Upper lobe of right lung (tissue), 1 donor: ENCODE results near the gene ARHGAP5. TPM values are rescaled to one million over a fixed set of nuclear protein-coding genes. Genes with fewer than 3 reads are reported as not detected.

Source experiments
- ATAC-seq: fragments of 200-7000 bp; cut with Tn5 transposase; one replicate; pipeline ENCODE4 v1.9.1; 2020; ENCODE audit warnings: mild to moderate bottlenecking, moderate library complexity
- DNase-seq: peaks from one replicate; pipeline ENCODE4 v3.0.0-alpha.2; 2020
- H3K27ac ChIP-seq: fragments of 200-600 bp; one replicate; pipeline ENCODE4 v1.8.0; 2022
- H3K27me3 ChIP-seq: fragments of 200-600 bp; one replicate; pipeline ENCODE4 v1.8.0; 2022; ENCODE audit warnings: mild to moderate bottlenecking
- H3K36me3 ChIP-seq: fragments of 200-600 bp; one replicate; pipeline ENCODE4 v1.8.0; 2022
- H3K4me1 ChIP-seq: fragments of 200-600 bp; one replicate; pipeline ENCODE4 v1.8.0; 2022
- H3K4me3 ChIP-seq: fragments of 200-600 bp; one replicate; pipeline ENCODE4 v1.8.0; 2022; ENCODE audit warnings: mild to moderate bottlenecking
- H3K9me3 ChIP-seq: fragments of 200-600 bp; one replicate; pipeline ENCODE4 v1.8.0; 2022
- intact Hi-C: fragments of 100-400 bp; cut with DNase I; formaldehyde crosslinking; loops from one replicate; pipeline ENCODE4 v1.11.0; 2022
- total RNA-seq: library from RNA; stranded (reverse); fragmentation: NEBNext Ultra II Directional; extraction: Animal tissue kit (Norgen Biotek cat#: 25700); gene quantifications from one replicate; pipeline ENCODE4 v1.2.1, GENCODE V29; 2021
- TF ChIP-seq, protein P1 (sequence below): fragments of 200-600 bp; IDR thresholded peaks from one replicate; pipeline ENCODE4 v1.8.0; 2022; ENCODE audit warnings: antibody characterized with exemption
- donor health status: DM: no; HTN: yes; CAD: no; lungs with severe emphysema.

The ARHGAP5 gene
- total RNA-seq, 1 donor from 2014 or later = 111 TPM

GRCh38 chr14:32137892-32138291, 60.8 kb downstream of the ARHGAP5 start:
- peaks cover 18% of the 10 kb centered on the region for H3K9me3 ChIP-seq
- H3K4me1 ChIP-seq = no peaks in the 10 kb centered on the region
- no peaks in the 10 kb centered on the region for H3K27me3 ChIP-seq
- intact Hi-C loops = no loop called here
- H3K27ac ChIP-seq = no peak overlapping the region
- H3K36me3 ChIP-seq = no peaks in the 10 kb centered on the region
- DNase-seq (no peak), ATAC-seq (no peak)
- TF ChIP-seq, protein P1, sequence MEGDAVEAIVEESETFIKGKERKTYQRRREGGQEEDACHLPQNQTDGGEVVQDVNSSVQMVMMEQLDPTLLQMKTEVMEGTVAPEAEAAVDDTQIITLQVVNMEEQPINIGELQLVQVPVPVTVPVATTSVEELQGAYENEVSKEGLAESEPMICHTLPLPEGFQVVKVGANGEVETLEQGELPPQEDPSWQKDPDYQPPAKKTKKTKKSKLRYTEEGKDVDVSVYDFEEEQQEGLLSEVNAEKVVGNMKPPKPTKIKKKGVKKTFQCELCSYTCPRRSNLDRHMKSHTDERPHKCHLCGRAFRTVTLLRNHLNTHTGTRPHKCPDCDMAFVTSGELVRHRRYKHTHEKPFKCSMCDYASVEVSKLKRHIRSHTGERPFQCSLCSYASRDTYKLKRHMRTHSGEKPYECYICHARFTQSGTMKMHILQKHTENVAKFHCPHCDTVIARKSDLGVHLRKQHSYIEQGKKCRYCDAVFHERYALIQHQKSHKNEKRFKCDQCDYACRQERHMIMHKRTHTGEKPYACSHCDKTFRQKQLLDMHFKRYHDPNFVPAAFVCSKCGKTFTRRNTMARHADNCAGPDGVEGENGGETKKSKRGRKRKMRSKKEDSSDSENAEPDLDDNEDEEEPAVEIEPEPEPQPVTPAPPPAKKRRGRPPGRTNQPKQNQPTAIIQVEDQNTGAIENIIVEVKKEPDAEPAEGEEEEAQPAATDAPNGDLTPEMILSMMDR = no peak
- H3K4me3 ChIP-seq = no peak overlapping the region

DNA sequence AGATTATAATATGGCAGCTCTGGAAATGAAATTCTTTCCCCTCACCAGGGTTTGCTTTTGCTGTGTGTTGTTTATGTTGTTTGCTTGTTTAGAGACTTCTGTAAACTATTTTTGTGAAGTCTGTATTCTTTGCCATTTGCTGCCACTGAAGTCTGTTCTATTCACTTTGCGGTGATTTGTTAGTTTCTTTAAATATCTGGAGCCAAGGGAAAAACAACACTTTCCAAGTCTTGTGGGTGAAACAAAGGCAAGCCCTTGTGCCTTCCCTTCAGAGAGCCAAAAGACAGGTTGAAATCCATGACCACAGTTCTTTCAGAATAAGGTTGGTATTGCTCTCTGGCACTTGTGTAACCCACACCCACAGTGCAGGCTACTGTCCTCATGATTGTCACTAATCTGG, 65.2 kb downstream of the ARHGAP5 start:
- ATAC-seq (no peak), DNase-seq (no peak)
- TF ChIP-seq, protein P1 = no peak
- no peak overlapping the region for H3K4me3 ChIP-seq
- no peaks in the 10 kb centered on the region for H3K4me1 ChIP-seq
- peaks cover 9% of the 10 kb centered on the region for H3K9me3 ChIP-seq
- H3K27ac ChIP-seq = no peak overlapping the region
- H3K27me3 ChIP-seq = no peaks in the 10 kb centered on the region
- H3K36me3 ChIP-seq = peaks cover 14% of the 10 kb centered on the region
- intact Hi-C loops = no loop called here

- no peak overlapping the region for H3K4me3 ChIP-seq
- DNase-seq = no peak
- H3K27me3 ChIP-seq = no peaks in the 10 kb centered on the region
- intact Hi-C loops = no loop called here
- no peak for ATAC-seq
- TF ChIP-seq, protein P1 = no peak
- no peak overlapping the region for H3K27ac ChIP-seq
- H3K4me1 ChIP-seq = no peaks in the 10 kb centered on the region
- H3K36me3 ChIP-seq = peaks cover 20% of the 10 kb centered on the region
- H3K9me3 ChIP-seq = peaks cover 5% of the 10 kb centered on the region
Measured at GRCh38 chr14:32142754-32143437, 65.8 kb downstream of the ARHGAP5 start.

- ATAC-seq (no peak), DNase-seq (no peak)
- Histone ChIP-seq H3K4me3 (no peak overlapping the region), H3K27ac (no peak overlapping the region), H3K9me3 (no peaks in the 10 kb centered on the region), H3K4me1 (no peaks in the 10 kb centered on the region), H3K36me3 (peaks cover 84% of the 10 kb centered on the region), H3K27me3 (no peaks in the 10 kb centered on the region)
- intact Hi-C loops = no loop called here
- TF ChIP-seq, protein P1 = no peak
Measured at GRCh38 chr14:32150392-32150791, 73.3 kb downstream of the ARHGAP5 start.

DNA sequence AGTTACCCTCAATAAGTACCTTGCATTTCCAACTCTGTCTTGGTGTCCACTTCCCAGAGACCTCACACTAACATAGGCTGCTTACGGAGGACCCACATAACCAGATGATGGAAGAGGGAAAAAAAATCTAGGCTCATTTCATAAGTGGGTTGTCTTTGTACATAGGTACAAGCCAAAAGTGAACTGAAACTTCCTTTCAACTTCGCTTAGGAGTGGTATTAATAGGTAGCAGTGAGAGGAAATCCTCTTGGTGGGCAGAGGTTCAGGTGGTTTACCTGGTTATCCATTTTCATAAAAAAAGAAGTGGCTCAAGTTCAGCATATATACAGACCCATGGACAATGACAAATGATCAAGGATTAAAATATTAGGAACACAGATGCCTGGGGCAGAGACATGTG, 88.9 kb downstream of the ARHGAP5 start:
- intact Hi-C loops = no loop called here
- Histone ChIP-seq H3K36me3 (no peaks in the 10 kb centered on the region), H3K4me1 (no peaks in the 10 kb centered on the region), H3K4me3 (no peak overlapping the region), H3K9me3 (no peaks in the 10 kb centered on the region), H3K27ac (no peak overlapping the region), H3K27me3 (no peaks in the 10 kb centered on the region)
- TF ChIP-seq, protein P1 = no peak
- ATAC-seq = no peak
- no peak for DNase-seq

DNA sequence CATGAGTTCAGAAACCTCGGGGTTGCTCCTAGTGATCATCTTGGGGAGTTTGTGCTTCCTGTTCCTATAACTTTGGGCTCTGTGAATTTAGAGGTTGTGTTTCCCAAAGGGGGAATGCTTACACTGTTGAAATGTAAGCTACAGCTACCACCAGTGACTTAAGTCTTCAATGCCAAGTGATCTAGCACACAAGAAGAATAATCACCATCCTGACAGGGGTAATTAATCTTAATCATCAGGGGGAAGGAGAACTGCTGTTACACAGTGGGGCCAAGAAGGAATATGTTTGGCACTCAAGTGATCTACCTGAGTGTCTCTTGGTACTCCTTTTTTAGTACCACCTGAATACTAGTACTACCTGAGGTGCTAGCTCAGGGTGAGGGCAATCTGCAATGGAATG, 89.8 kb downstream of the ARHGAP5 start:
- H3K27me3 ChIP-seq = no peaks in the 10 kb centered on the region
- no peak for DNase-seq
- H3K27ac ChIP-seq = no peak overlapping the region
- no peaks in the 10 kb centered on the region for H3K9me3 ChIP-seq
- TF ChIP-seq, protein P1 = no peak
- no peaks in the 10 kb centered on the region for H3K4me1 ChIP-seq
- H3K4me3 ChIP-seq = no peak overlapping the region
- H3K36me3 ChIP-seq = no peaks in the 10 kb centered on the region
- ATAC-seq = no peak
- intact Hi-C loops = no loop called here
